GM19025 (cell line): ENCODE measurements around the gene CARTPT.

Experiments used
- ATAC-seq: cut with Tn5 transposase; IDR thresholded peaks from one replicate; pipeline ENCODE4 v1.9.1; 2021; ENCODE audit warnings: mild to moderate bottlenecking, low read depth, moderate library complexity; ENCODE audit not compliant: unreplicated experiment

Gene CARTPT

DNA sequence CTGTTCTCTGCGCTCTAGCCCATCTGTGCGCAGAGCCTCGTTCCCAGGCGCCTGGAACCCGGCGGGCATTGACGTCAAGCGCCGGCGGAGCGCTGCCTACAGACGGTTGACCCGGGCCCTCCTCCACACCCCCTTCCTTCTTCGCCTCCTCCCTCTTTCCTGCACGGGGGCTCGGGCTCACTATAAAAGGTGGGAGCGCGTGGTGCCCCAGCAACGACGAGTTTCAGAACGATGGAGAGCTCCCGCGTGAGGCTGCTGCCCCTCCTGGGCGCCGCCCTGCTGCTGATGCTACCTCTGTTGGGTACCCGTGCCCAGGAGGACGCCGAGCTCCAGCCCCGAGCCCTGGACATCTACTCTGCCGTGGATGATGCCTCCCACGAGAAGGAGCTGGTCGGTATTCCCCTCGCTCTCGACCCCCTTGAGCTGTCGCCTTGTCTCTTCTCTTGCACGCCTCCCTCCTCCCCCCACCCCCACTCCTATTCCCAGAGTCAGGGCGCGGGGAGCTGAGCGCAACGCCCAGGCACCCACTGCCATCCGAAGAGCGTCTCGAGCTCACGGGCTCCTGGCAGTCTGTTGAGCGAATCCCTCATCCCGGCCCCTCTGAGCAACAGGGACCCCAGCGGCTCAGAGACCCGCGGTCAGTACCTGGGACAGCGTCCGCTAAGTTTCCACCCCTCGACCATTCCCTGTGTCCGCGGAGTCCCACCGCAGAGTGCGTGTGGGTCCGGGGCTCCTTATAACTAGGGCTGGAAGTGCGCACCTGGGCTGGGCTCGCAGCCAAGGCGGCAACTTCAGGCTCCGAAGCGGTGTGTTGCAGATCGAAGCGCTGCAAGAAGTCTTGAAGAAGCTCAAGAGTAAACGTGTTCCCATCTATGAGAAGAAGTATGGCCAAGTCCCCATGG, at the start of gene CARTPT:
Gene CARTPT (plus strand): TSS at position 213 of the 902 bp plus-strand sequence. CDS start 19 bp downstream, at position 232.
- ATAC-seq = no peak

DNA sequence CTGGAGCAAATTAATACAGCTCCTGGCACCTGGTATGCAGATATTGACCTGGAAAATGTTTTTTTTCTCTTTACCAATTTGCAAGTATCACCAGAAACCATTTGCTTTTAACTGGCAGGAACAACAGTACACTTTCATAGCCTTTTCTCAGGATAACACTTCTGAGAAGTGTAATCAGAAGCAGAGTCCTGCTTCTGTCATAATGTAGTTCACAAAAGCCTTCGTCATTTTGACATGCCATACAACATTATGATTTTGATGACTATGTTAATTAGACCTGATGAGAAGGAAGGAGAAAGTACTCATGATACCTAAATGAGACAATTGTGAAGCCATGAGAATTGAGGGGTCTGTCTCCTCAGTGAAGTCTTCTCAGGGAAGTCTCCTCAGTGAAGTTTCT, 41.1 kb upstream of the CARTPT start:
- ATAC-seq = no peak

DNA sequence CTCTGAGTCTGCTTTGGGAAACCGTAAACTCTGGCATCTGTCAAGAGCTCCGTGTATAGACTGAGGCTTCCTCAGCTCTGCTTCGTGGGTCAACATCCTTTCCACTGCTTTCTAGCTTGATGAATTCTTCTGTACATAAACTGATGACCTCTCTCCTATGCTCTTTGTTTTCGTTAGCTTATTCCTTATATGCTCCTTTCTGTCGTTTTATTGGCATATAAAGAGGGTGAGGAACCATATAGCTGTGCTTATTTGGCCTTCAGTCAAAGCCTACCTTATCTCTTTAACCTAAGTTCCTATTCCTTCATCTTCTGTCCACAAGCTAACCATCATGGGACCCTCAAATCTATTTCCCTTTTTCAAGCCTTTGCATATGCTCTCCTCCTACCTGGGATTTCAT, 39.4 kb upstream of the CARTPT start:
- no peak for ATAC-seq

DNA sequence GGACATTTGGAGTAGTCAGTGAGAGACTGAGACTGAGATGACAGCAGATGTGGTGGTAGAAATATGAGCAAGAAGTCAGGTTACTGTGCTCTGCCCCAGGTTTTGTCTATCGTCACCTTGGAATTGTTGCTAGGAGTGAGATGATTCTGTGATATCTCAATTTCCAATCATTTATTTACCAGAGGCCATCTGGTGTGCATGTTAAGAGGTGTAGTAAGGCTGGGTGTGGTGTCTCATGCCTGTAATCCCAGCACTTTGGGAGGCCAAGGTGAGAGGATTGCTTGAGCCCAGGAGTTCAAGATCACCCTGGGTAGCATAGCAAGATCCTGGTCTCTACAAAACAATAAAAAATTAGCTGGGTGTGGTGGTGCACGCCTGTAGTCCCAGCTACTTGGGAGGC, 38.6 kb upstream of the CARTPT start:
- ATAC-seq = no peak

DNA sequence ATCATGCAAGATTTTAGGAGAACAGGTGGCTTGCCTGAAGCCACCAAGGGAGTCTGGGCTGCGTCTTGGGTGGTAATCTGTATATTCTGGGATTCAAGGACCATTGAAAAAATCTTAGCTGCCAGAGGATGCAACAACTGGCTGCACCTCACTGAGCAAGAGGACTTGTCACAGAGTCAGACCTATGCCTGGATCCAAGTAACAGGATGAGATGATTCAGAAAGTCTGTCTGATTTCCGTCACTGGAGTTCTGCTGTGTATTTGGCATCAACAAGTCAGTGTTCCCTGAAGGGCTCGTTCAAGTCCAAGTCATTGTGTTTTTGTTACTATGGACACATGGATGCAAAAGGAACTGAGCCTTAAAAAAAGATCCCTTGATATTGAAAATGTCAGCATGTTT, 37.8 kb upstream of the CARTPT start:
- ATAC-seq = no peak

DNA sequence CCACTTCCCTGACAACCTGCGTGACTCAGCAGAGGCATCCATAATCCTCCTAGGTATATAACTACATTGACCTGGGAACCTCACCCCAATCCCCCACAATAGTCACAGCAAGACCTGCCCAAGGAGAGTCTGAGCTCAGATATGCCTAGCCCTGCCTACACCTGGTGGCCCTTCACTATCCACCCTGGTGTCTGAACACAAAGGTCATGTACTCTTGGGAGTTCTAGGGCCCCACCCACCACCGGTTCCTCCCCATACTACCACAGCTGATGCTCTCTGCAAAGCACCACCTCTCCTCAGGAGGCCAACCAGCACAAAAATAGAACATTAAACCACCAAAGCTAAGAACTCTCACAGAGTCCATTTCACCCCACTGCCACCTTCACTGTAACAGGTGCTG, 34.8 kb upstream of the CARTPT start:
- ATAC-seq = no peak

DNA sequence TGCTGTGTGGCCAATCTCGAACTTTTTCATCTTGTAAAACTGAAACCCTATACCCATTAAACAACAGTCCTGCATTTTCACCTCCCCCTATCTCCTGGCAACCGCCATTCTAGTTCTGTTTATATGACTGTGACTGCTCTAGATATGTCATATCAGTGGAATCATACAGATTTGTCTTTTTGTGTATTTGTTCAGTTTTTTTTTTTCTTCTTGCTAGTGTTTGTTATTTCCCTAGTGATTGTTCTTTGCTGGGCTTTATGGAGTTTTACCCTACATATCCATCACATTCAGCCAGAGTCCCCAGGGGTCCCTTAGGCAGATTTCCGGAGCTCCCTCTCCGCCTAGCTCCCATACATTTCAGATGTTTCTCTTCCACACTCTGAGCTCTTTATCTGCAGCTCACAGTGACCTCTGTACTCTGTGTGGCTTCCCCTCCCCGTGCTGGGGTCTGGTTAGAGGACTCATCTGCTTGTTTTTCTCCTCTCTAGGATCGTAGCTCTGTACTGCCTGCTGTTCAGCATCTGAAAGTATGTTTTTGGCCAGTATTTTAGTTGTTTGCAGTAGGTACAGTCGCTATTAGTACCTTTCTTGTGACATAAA, 25.1 kb upstream of the CARTPT start:
- no peak for ATAC-seq

DNA sequence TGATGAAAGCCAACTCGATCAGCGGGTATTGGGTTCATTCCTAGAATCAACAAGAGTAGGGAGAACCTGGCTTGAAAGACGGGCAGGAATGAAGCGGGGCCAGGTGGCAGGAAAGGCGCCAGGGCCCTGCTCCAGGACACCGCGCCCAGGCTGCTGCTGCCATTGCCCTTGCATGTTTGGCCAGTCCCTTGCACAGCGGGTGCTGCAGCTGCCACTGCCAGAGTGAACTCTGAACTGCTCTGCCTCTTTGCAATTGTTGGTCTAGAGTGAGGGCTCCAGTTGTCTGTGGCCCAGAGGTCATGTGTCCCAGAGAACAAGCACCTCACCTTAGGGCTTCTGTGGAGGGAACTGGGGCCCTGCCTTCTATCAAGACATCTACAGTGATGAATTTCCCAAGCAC, 24.0 kb upstream of the CARTPT start:
- no peak for ATAC-seq

DNA sequence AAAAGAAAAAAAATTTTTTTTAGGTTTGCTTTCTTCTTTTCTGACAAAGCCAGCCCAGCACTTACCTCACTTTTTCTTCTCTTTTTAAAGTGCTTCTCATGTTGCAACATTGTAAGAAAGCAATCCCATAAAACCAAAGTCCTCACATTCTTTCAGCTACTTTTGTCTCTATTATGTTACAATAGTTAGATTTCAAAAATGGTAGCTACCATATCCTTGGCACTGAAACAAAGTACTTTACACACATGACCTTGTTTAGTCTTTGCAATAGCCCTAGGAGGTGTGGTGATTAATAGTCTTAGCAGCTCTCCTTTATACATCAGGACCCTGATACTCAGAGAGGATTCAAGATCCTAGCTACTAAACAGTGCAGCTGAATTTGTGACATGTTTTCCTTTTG, 23.5 kb upstream of the CARTPT start:
- ATAC-seq = no peak

DNA sequence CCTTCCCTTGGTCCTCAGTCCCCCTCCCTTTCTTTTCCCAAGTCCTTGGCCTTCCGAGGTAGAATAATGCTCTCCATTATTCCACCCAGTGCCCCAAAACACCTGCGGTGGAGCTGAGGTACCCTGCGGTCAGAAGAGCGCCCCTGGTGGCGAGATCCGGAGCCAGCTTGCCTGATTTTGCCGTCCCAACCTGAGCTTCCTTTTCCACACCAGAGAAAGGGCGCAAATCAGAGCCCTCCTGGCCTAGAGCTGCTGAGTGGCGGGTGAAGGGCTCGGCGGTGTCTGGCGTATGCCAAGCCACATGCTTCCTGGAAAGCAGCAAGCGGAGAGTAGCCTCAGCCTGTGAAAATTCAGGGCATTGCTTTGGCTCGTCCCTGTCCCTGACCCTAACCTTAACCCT, 21.1 kb upstream of the CARTPT start:
- ATAC-seq = no peak

DNA sequence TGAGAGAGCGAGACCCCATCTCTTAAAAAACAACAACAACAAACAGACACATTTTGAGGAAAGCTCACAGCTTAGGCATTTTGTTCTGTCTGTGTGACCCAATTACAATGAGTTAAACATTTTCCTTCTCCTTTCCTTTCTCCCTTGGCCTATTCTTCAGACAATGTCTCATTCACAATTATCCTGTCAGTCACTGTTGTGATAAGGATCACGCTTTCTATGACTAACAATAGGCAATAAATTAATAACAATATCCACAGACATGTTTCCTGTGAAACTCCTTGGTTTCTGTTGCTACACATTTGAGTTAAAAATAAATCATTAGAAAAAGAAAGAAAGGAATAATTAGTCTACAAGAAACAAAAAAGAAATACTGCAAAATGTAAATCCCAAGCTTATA, 19.8 kb upstream of the CARTPT start:
- no peak for ATAC-seq

DNA sequence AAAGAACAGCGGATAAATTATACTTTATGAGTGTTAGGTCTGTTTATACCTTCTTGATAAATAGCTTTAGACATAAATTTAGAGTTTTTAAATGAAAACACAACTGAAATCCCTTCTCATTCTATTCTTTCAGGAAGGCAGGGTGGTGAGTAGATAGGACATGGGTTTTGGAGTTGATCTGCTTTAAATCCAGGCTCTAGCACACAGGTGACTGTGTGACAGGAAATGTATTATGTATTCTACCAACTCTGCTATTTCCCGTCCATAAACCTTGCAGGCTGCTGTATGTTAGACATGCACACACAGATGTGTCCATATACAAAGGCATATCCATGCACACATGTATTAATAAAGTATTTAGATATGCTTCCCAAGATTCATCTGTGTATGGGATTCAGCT, 19.3 kb upstream of the CARTPT start:
- no peak for ATAC-seq

DNA sequence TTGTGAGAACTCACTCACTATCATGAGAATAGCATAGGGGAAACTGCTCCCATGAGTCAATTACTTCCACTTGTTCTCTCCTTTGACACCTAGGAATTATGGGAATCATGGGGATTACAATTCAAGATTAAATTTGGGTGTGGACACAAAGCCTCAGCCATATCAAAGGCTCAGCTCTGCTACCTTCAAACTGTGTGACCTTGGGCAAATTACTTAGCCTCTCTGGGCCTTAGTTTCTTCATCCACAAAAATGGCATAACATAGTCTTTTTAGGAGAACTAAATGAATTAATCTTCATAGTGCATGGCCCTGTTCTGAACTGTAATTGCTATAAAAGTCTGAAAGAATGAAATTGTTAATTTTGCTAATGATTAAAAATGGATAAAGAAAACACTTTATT, 18.3 kb upstream of the CARTPT start:
- no peak for ATAC-seq

DNA sequence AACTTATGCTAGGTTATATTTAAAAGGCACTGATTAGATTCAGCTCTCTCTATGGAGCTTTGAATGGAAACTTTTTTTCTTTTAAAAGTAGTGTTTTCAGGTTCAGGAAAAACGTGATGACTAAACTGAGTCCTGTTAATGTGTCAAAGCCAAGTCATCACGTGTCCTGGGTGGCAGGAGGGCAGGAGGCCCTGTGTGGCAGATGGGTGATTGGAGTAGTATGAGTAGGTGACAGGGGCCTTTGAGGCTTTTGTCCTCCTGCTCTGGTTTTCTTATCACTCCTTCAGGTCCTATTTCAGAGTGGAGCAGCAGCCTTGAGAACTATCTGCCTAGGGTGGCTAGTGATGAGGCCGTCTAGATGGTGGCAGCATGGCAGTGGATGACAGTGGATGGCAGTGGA, 17.7 kb upstream of the CARTPT start:
- no peak for ATAC-seq

DNA sequence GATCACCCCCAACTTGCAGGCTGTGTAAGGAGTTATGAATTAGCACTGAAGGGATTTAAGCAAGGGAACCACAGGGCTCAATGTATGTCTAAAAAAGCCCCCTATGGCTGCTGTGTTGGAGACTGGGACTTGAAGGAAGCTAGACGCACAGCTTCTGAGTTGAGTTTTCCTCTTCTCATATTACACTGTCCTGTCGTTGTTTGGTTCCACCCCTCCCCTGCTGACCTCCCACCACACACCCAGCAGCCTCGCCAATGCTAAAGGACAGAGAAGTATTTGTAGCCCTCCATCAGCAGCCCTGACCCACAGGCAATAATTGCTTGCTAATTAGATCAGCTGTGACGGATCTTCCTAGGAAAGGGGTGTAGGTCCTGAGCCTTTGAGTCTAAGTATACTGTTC, 15.1 kb upstream of the CARTPT start:
- no peak for ATAC-seq

DNA sequence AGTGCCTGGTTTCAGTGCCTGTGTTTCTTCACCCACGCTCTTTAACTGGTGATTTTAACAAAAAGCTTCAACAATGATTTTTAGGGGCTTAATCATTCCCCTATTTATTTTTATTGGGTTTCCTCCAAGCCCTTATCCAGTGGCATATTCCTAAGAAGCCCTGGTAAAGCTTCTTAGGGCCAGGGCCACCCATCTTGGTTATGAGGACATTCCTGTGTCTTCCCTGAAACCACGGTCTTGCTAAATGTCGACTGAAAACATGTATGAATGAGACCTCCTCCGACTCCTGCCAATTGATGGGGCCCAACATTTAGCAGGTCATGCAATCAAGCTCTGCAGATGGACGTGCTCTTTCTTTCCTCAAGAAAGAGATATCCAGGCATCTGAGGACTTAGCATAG, 13.7 kb upstream of the CARTPT start:
- ATAC-seq = no peak

DNA sequence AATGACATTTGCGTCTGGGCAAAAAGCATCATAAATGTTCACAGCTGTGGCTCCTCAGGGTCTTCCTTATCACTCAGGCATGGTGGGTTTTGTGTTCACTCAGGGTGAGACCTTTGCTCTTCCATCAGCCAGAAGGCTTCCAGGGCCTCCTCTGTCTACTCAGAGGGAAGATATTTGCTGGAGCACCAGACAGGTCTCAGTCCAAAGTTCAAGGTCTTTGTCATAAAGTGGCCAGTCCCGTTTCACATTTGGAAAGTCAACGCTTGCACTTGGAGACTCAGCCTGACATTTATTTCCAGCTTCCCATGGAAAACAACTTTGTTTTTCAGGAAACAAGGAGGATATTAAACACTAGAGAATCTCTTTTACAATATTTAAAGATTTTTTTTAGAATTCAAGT, 12.2 kb upstream of the CARTPT start:
- no peak for ATAC-seq

DNA sequence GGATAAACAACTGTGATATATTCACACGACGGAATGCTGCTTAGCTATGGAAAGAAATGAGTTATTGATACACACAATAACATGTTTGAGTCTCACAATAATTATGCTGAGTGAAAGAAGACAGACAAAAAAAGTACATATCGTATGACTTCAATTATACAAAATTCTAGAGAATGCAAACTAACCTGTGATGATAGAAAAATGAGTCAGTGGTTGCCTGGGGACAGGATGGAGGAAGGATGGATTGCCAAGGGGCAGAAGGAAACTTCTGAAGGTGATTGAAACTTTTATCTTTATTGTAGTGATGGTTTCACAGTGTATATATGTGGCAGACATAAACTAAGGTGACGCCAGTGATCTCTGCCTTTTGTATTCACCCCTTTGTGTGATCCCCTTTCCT, 7.5 kb upstream of the CARTPT start:
- no peak for ATAC-seq

DNA sequence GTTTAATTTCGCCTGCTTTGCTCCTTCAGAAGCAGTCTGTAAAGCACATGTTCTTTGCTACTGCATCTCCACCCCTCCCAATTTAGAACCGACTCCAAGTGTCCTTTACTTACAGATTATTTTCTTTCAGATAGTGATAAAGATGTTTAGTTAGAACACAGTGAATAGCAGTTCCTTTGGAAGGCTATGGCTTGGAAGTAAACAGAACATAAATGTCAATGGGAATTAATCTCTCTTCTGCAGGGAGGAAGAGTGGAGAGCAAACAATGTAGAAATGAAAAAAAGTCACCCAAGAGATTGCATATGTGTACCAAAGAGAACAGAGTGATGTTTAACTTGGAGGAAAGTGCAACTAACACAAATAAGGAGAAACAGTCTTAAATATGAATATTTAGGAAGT, 4.2 kb upstream of the CARTPT start:
- ATAC-seq = no peak

DNA sequence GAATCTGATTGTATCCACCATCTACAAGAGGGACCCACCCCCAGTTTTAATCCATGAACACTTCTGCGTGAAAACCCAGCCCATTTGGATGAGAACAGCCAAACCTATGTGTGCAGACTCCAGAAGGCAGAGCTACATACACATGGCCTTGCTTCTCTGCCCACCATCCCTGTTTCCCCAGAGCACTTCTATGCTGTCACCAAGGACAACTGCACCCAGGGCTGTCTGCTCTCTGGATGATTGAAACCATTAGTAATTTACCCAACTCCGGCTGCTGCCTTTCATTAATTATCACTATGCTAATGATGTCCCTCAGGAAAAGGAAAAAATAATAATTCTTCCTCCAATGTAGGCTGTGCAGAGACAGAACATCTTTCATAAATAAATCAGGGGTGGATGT, 8.9 kb downstream of the CARTPT start:
- ATAC-seq = no peak

DNA sequence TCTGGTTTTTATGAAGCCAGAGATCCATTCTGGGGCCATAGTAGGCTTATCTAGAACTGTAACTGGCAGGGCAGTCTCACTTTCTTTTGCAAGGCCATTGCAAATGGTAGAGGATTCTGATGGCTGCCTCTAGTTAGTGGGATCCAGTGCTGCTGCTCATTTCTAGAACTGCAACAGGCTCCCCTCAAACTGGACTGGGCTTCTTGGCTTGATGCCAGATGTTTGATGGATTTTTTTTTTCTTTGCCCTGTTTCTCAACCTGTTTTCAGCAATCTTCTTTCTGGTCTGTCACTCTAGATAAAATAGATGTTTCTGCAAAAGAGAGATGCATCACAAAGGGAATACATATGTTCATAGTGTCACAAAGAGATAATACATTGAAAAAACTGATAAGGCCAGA, 11.9 kb downstream of the CARTPT start:
- no peak for ATAC-seq

DNA sequence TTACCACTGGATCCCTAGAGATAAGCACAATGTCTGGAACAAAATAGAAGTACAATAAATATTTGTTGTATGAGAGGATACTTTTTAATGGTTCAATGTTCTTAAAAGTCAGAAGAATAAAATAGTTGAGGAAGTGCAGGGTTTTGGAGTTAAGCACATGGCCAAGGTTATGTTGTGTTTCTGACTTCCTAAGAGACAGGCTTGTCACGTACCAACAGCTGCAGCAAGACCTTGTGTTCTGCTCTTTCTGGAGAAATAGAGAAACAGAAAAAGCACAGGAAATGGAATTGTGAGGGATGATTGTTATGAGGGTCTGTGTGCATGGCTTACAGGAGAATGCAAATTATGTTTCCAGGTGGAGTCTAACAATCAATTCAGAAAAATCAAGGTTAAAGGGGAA, 12.9 kb downstream of the CARTPT start:
- ATAC-seq = no peak
